Uterus (tissue), 4 donors: ENCODE data around the gene SNX30. TPM values are rescaled to one million over a fixed set of nuclear protein-coding genes. Genes with fewer than 3 reads are reported as not detected.

Source experiments
- DNase-seq, 2 donors: peaks; one replicate each; pipeline ENCODE4 v3.0.0-alpha.2; 2019 to 2020
- H3K27ac ChIP-seq, 2 donors: fragments of 200-600 bp; sonication (generic); 1 replicate in 1 of 2; 2 replicates in 1 of 2; pipeline ENCODE4 v1.5.1; 2016 to 2018
- H3K27me3 ChIP-seq, 2 donors: fragments of 200-600 bp; sonication (generic); one replicate each; pipeline ENCODE4 v1.5.1; 2018 to 2019; ENCODE audit warnings: control low read depth in 1 of 2
- H3K36me3 ChIP-seq, 2 donors: fragments of 200-600 bp; sonication (generic); one replicate each; pipeline ENCODE4 v1.5.1; 2019; ENCODE audit warnings: control low read depth in 1 of 2
- H3K4me1 ChIP-seq, 2 donors: fragments of 200-600 bp; sonication (generic); one replicate each; pipeline ENCODE4 v1.5.1; 2018 to 2019; ENCODE audit warnings: control low read depth in 1 of 2
- H3K4me3 ChIP-seq, 2 donors: fragments of 200-600 bp; sonication (generic); 1 replicate in 1 of 2; 2 replicates in 1 of 2; pipeline ENCODE4 v1.5.1; 2018 to 2019; ENCODE audit warnings: mild to moderate bottlenecking in 1 of 2
- H3K9me3 ChIP-seq, 2 donors: fragments of 200-600 bp; sonication (generic); one replicate each; pipeline ENCODE4 v1.5.1; 2019; ENCODE audit warnings: control low read depth in 1 of 2
- CTCF ChIP-seq, 4 experiments: fragments of 200-600 bp in 2 of 4; fragments of 450-650 bp in 2 of 4; sonication (generic) in 2 of 4; IDR thresholded peaks; one replicate each; pipeline ENCODE4 v1.5.1; 2016 to 2019; ENCODE audit warnings: antibody characterized with exemption in 4 of 4, mild to moderate bottlenecking in 2 of 4, moderate library complexity in 1 of 4
- POLR2A ChIP-seq, 2 donors: fragments of 450-650 bp; IDR thresholded peaks; one replicate each; pipeline ENCODE4 v1.6.1; 2016; ENCODE audit warnings: antibody characterized with exemption in 2 of 2, mild to moderate bottlenecking in 1 of 2, moderate library complexity in 1 of 2
- intact Hi-C: fragments of 100-400 bp; cut with DNase I; formaldehyde crosslinking; loops from one replicate; pipeline ENCODE4 v1.15.1; 2023; ENCODE audit warnings: low total_unique reads
- total RNA-seq, 4 donors: library from RNA; depleted of rRNA in 3 of 4; stranded (reverse); fragments of >200 nt in 3 of 4; gene quantifications; one replicate each; pipeline versions ENCODE4 v1.1.0 to v1.2.4, GENCODE V29; 2014 to 2023
- donor health status: DM: yes; HTN: yes; CAD: no.

SNX30 gene
- total RNA-seq, 4 donors from 2014 or later = 3.1 to 20.3 (median 11.6) TPM

- Histone ChIP-seq H3K4me3 (peak within 1 kb of the TSS in 1 of 2 donors; percentile 11), H3K9me3 (no peaks in the 10 kb centered on the region), H3K27ac (no peak within 1 kb of the TSS), H3K36me3 (no peaks in the 10 kb centered on the region), H3K27me3 (no peaks in the 10 kb centered on the region), H3K4me1 (no peaks in the 10 kb centered on the region)
- intact Hi-C loops = no loop called here
- no peak for DNase-seq
- TF ChIP-seq CTCF (IDR thresholded peaks at IDR 0.05) = no peak
- no peak for TF ChIP-seq POLR2A (IDR thresholded peaks at IDR 0.05)
Measured at GRCh38 chr9:112890106-112891081, 139.8 kb downstream of the SNX30 start, which contains the start of gene SLC46A2. Gene SLC46A2 (minus strand): TSS chr9:112890876. CDS start chr9:112890681, 195 bp downstream.

GRCh38 chr9:112891521-112891920 lies 141.0 kb downstream of the SNX30 start:
- intact Hi-C loops = no loop called here
- no peaks in the 10 kb centered on the region for H3K27me3 ChIP-seq
- TF ChIP-seq POLR2A (IDR thresholded peaks at IDR 0.05) (no peak), CTCF (IDR thresholded peaks at IDR 0.05) (no peak)
- no peaks in the 10 kb centered on the region for H3K9me3 ChIP-seq
- no peak for DNase-seq
- no peaks in the 10 kb centered on the region for H3K4me1 ChIP-seq
- no peaks in the 10 kb centered on the region for H3K36me3 ChIP-seq
- no peak overlapping the region for H3K4me3 ChIP-seq
- H3K27ac ChIP-seq = no peak overlapping the region

- DNase-seq = no peak
- H3K4me3 ChIP-seq = no peak overlapping the region
Measured at GRCh38 chr9:112892981-112893380, 142.4 kb downstream of the SNX30 start.

GRCh38 chr9:112894041-112894440 lies 143.5 kb downstream of the SNX30 start:
- Histone ChIP-seq H3K4me1 (no peaks in the 10 kb centered on the region), H3K36me3 (no peaks in the 10 kb centered on the region), H3K27me3 (no peaks in the 10 kb centered on the region), H3K9me3 (no peaks in the 10 kb centered on the region), H3K4me3 (no peak overlapping the region), H3K27ac (no peak overlapping the region)
- DNase-seq = no peak
- TF ChIP-seq POLR2A (IDR thresholded peaks at IDR 0.05) (no peak), CTCF (IDR thresholded peaks at IDR 0.05) (no peak)
- intact Hi-C loops = no loop called here

More at GRCh38 chr9:112892981-112893380, 142.4 kb downstream of the SNX30 start:
- intact Hi-C loops = no loop called here
- H3K27me3 ChIP-seq = no peaks in the 10 kb centered on the region
- H3K36me3 ChIP-seq = no peaks in the 10 kb centered on the region
- H3K4me1 ChIP-seq = no peaks in the 10 kb centered on the region
- TF ChIP-seq POLR2A (IDR thresholded peaks at IDR 0.05) (no peak), CTCF (IDR thresholded peaks at IDR 0.05) (no peak)
- no peaks in the 10 kb centered on the region for H3K9me3 ChIP-seq
- no peak overlapping the region for H3K27ac ChIP-seq

- Histone ChIP-seq H3K4me1 (no peaks in the 10 kb centered on the region), H3K9me3 (no peaks in the 10 kb centered on the region), H3K27me3 (no peaks in the 10 kb centered on the region), H3K27ac (no peak overlapping the region), H3K4me3 (no peak overlapping the region), H3K36me3 (no peaks in the 10 kb centered on the region)
- intact Hi-C loops = no loop called here
- no peak for TF ChIP-seq POLR2A (IDR thresholded peaks at IDR 0.05)
- no peak for TF ChIP-seq CTCF (IDR thresholded peaks at IDR 0.05)
- no peak for DNase-seq
Measured at GRCh38 chr9:112894699-112895098, 144.1 kb downstream of the SNX30 start.
